GM20000 (cell line): ENCODE data around the gene PAFAH1B1.
"Not testable (repeated sequence)": the region's sequence is repeated elsewhere in the genome, so short reads cannot be mapped to it uniquely, and the experiment has no call there.

ENCODE experiments used
- DNase-seq: peaks from one replicate; pipeline ENCODE4 v3.0.0; 2012; ENCODE audit warnings: low spot score
- TF ChIP-seq, protein P1 (sequence below): IDR thresholded peaks from 2 replicates; pipeline ENCODE4 v1.5.1; 2012; ENCODE audit warnings: mild to moderate bottlenecking, control low read depth; ENCODE audit errors: extremely low read depth, missing control alignments

PAFAH1B1 gene

DNA sequence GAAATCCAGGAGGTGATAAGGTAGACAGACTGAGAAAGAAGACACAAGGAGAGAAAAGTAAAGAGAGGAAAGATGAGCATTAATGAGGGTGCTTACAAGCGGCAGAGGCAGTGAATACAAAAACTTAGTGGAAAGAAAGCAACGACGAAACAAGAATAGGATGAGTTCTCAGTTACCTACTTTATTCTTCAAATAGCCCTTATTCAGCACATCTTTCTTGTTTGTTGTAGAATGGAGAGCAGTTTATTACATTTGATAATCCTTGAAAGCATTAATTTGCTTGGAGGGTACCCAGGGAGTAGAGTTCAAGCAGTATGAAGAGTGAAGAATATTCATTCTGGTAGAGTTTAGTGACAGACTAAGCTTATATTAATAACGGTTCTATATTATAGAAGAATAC lies 22.4 kb downstream of the PAFAH1B1 start:
- TF ChIP-seq, protein P1, sequence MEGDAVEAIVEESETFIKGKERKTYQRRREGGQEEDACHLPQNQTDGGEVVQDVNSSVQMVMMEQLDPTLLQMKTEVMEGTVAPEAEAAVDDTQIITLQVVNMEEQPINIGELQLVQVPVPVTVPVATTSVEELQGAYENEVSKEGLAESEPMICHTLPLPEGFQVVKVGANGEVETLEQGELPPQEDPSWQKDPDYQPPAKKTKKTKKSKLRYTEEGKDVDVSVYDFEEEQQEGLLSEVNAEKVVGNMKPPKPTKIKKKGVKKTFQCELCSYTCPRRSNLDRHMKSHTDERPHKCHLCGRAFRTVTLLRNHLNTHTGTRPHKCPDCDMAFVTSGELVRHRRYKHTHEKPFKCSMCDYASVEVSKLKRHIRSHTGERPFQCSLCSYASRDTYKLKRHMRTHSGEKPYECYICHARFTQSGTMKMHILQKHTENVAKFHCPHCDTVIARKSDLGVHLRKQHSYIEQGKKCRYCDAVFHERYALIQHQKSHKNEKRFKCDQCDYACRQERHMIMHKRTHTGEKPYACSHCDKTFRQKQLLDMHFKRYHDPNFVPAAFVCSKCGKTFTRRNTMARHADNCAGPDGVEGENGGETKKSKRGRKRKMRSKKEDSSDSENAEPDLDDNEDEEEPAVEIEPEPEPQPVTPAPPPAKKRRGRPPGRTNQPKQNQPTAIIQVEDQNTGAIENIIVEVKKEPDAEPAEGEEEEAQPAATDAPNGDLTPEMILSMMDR = no peak
- DNase-seq = no peak

DNA sequence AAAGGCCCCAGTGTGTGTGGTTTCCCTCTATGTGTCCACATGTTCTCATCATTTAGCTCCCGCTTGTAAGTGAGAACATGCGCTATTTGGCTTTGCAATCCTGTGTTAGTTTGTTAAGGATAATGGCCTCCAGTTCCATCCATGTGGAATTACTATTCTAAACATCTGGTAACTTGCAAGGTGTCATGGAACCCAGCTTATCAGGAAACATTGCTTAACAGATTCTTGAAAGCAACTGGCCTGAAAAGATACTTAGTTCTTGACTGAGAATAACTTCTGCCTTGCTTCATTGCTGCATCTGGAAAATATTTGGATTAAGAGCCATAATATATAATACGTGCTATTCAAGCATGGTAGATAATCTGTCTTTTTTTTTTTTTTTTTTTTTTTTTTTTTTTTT lies 27.8 kb downstream of the PAFAH1B1 start:
- TF ChIP-seq, protein P1 = no peak
- no peak for DNase-seq

DNA sequence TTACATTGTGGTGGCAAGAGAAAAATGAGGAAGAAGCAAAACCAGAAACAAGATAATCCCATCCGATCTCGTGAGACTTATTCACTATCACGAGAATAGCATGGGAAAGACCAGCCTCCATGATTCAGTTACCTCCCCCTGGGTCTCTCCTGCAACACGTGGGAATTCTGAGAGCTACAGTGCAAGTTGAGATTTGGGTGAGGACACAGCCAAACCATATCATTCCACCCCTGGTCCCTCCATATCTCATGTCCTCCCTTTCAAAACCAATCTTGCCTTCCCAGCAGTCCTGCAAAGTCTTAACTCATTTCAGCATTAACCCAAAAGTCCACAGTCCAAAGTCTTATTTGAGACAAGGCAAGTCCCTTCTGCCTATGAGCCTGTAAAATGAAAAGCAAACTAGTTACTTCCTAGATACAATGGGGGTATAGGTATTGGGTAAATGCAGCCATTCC lies 28.5 kb downstream of the PAFAH1B1 start:
- not testable (repeated sequence) for DNase-seq

DNA sequence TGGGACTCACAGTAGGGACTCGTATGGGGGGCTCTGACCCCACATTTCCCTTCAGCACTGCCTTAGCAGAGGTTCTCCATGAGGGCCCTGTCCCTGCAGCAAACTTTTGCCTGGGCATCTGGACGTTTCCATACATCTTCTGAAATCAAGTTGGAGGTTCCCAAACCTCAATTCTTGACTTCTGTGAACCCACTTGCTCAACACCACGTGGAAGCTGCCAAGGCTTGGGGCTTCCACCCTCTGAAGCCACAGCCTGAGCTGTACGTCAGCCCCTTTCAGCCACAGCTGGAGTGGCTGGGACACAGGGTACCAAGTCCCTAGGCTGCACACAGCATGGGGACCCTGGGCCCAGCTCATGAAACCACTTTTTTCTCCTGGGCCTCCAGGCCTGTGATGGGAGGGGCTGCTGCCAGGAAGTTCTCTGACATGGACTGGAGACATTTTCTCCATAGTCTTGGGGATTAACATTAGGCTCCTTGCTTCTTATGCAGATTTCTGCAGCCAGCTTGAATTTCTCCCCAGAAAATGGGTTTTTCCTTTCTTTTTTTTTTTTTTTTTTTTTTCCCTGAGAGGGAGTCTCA lies 29.4 kb downstream of the PAFAH1B1 start:
- not testable (repeated sequence) for DNase-seq

DNA sequence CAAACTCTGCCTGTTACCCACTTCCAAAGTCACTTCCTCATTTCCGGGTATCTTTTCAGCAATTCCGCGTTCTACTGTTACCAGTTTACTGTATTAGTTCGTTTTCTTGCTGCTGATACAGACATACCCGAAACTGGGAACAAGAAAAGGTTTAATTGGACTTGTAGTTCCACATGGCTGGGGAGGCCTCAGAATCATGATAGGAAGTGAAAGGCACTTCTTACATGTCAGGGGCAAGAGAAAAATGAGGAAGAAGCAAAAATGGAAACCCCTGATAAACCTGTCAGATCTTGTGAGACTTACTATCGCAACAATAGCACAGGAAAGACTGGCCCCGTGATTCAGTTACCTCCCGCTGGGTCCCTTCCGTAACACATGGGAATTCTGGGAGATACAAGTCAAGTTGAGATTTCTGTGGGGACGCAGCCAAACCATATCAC lies 30.9 kb downstream of the PAFAH1B1 start:
- TF ChIP-seq, protein P1 = no peak
- no peak for DNase-seq

DNA sequence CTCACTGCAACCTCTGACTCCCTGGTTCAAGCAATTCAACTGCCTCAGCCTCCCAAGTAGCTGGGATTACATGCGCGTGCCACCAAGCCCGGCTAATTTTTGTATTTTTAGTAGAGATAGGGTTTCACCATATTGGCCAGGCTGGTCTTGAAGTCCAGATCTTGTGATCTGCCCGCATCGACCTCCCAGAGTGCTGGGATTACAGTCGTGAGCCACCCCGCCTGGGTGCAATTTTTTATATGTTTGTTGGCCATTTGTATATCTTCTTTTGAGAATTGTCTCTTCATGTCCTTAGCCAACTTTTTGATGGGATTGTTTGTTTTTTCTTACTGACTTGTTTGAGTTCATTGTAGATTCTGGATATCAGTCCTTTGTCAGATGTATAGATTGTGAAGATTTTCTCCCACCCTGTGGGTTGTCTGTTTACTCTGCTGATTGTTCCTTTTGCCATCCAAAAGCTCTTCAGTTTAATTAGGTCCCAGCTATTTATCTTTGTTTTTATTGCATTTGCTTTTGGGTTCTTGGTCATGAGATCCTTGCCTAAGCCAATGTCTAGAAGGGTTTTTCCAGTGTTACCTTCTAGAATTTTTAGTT lies 33.3 kb downstream of the PAFAH1B1 start:
- not testable (repeated sequence) for DNase-seq

DNA sequence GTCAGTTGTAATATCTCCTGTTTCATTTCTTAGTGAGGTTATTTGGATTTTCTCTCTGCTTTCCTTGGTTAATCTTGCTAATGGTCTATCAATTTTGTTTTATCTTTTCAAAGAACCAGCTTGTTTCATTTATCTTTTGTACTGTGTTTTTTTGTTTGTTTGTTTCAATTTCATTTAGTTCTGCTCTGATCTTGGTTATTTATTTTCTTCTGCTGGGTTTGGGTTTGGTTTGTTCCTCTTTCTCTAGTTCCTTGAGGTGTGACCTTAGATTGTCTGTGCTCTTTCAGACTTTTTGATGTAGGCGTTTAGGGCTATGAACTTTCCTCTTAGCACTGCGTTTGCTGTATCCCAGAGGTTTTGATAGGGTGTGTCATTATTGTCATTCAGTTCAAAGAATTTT lies 35.5 kb downstream of the PAFAH1B1 start:
- not testable (repeated sequence) for DNase-seq

DNA sequence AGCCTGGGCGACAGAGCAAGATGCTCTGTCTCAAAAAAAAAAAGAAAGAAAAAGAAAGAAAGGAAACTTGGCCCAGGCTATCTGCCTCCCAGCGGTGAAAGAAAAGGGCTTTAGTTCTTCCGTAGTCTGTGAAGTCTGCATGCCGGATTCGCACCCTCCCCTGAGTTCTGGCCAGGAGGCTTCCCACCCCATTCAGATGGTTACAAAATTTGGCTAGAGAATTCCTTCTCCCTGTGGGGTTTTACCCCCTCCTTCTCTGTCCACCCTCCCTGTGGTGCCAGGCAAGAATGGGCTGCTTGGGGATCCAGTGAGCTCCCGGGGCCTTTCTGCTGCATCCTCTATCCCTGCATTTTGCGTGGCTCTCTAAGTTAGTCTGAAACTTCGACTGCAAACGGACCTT lies 37.8 kb downstream of the PAFAH1B1 start:
- no peak for DNase-seq
- TF ChIP-seq, protein P1 = no peak

DNA sequence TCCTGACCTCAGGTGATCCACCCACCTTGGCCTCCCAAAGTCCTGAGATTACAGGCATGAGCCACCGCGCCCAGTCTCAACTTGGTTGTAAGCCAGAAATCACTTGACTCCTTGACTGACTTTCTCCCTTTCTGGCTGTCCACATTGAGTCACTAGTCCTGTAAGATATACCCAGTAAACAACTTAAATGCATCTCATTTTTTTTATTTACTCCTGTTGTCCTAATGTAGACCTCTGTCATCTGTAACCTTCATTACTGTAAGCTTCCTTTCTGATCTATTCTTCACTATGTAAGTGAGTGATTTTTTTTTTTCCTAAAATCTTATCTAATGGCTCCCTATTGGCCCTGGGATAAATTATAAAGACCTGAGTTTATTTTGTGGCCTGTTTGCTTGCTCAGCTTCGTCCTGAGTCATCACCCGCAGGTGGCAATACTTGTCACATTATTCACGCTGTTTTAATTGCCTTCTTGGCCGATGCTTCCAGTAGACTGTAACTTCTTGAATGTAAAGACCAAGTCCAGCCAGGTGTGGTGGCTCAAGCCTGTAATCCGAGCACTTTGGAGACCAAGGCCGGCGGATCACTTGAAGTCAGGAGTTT lies 41.0 kb downstream of the PAFAH1B1 start:
- no peak for DNase-seq
- TF ChIP-seq, protein P1 = no peak
